Transverse colon (tissue), 4 donors: Measurements from ENCODE around the gene MGMT. TPM values are rescaled to one million over a fixed set of nuclear protein-coding genes. Genes with fewer than 3 reads are reported as not detected.

ENCODE experiments used
- DNase-seq: peaks from one replicate; pipeline ENCODE4 v3.0.0-alpha.2; 2019
- H3K27ac ChIP-seq, 4 donors: fragments of 200-600 bp; sonication (generic); 2 replicates each; pipeline ENCODE4 v1.5.1; 2016 to 2018; ENCODE audit warnings: inconsistent platforms in 4 of 4
- H3K27me3 ChIP-seq: fragments of 200-600 bp; sonication (generic); 2 replicates; pipeline ENCODE4 v1.5.1; 2017; ENCODE audit warnings: inconsistent platforms
- H3K36me3 ChIP-seq, 4 donors: fragments of 200-600 bp; sonication (generic); 2 replicates each; pipeline ENCODE4 v1.5.1; 2017 to 2019; ENCODE audit warnings: inconsistent platforms in 4 of 4
- H3K4me1 ChIP-seq, 4 donors: fragments of 200-600 bp; sonication (generic); 2 replicates each; pipeline ENCODE4 v1.5.1; 2017 to 2020; ENCODE audit warnings: inconsistent platforms in 4 of 4
- H3K4me3 ChIP-seq, 4 donors: fragments of 200-600 bp; sonication (generic); 1 replicate in 1 of 4; 2 replicates in 3 of 4; pipeline versions ENCODE4 v1.5.1 to v1.6.1; 2017 to 2019; ENCODE audit warnings: inconsistent platforms in 4 of 4
- H3K9me3 ChIP-seq, 2 donors: fragments of 200-600 bp; sonication (generic); 2 replicates each; pipeline ENCODE4 v1.5.1; 2017 to 2019; ENCODE audit warnings: inconsistent platforms in 2 of 2
- CTCF ChIP-seq, 5 experiments: fragments of 200-600 bp in 3 of 5; fragments of 450-650 bp in 2 of 5; sonication (generic) in 3 of 5; IDR thresholded peaks; 1 replicate in 2 of 5; 2 replicates in 3 of 5; pipeline ENCODE4 v1.5.1; 2016 to 2017; ENCODE audit warnings: antibody characterized with exemption in 5 of 5, inconsistent platforms in 3 of 5, mild to moderate bottlenecking in 2 of 5, moderate library complexity in 1 of 5
- EP300 ChIP-seq: sonication (generic); formaldehyde crosslinking; IDR thresholded peaks from one replicate; pipeline ENCODE4 v1.6.1; 2017; ENCODE audit warnings: antibody characterized with exemption, low read depth
- POLR2A ChIP-seq: fragments of 450-650 bp; IDR thresholded peaks from one replicate; pipeline ENCODE4 v1.6.1; 2016; ENCODE audit warnings: antibody characterized with exemption, mild to moderate bottlenecking, moderate library complexity
- POLR2AphosphoS5 ChIP-seq, 3 donors: sonication (generic); formaldehyde crosslinking; IDR thresholded peaks; one replicate each; pipeline ENCODE4 v1.6.1; 2016; ENCODE audit warnings: antibody characterized with exemption in 3 of 3
- WGBS, 2 donors: methylation state at CpG; one replicate each; pipeline ENCODE4 v1.1.5; 2018; ENCODE audit warnings: low coverage in 1 of 2; 5-methylcytosine and 5-hydroxymethylcytosine counted together
- in situ Hi-C, 4 donors: fragments of 200-750 bp; cut with MboI; loops; one replicate each; pipeline versions ENCODE4 v1.15.0 to v1.15.1; 2017; ENCODE audit warnings: low sequenced_read_pairs in 3 of 4, low pct_ligation_motif_present in 1 of 4, low pct_unique_long_range_greater_than_20kb in 1 of 4
- intact Hi-C: fragments of 100-400 bp; cut with DNase I; formaldehyde crosslinking; loops from one replicate; pipeline ENCODE4 v1.15.1; 2023; ENCODE audit warnings: low total_unique reads
- total RNA-seq, 4 donors: library from RNA; depleted of rRNA; stranded (reverse); fragments of >200 nt; gene quantifications; one replicate each; pipeline ENCODE4 v1.1.0, GENCODE V29; 2016

MGMT gene
- total RNA-seq, 4 donors from 2014 or later = 6.6 to 28.9 (median 14.0) TPM

DNA sequence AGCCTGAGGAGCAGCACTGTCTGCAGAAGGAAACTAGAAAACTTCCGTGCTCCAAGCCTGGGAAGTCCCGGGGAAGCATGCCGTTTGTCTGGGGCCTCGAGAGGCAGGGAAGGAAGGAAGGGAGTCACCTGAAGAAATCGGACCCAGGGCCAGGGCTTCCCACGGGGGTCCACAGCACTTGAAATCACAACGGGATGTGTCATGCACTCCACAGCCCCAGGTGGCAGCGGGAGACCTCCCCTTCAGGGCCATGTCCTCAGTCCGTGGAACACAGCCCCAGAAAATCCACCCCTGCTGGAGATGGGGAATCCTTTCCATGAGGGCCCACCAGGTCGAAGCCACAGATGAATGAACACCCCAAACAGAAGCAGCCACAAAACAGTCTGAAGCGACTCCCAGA, 239.5 kb downstream of the MGMT start:
- in situ Hi-C loops (no loop called here), intact Hi-C loops (no loop called here)
- H3K27me3 ChIP-seq = no peaks in the 10 kb centered on the region
- H3K27ac ChIP-seq = no peak overlapping the region
- TF ChIP-seq CTCF (IDR thresholded peaks at IDR 0.05) = no peak
- no peak for TF ChIP-seq POLR2A
- TF ChIP-seq EP300 = no peak
- TF ChIP-seq POLR2AphosphoS5 (IDR thresholded peaks at IDR 0.05) = no peak
- 85 to 90% methylated on average over 2 to 11 of the region's 11 CpGs for WGBS, 2 donors
- H3K4me3 ChIP-seq = no peak overlapping the region
- H3K36me3 ChIP-seq = no peaks in the 10 kb centered on the region
- H3K9me3 ChIP-seq = no peaks in the 10 kb centered on the region
- H3K4me1 ChIP-seq = no peaks in the 10 kb centered on the region
- DNase-seq = no peak

GRCh38 chr10:129707406-129708388, 240.7 kb downstream of the MGMT start:
- no peak overlapping the region for H3K27ac ChIP-seq
- TF ChIP-seq EP300 = no peak
- TF ChIP-seq POLR2A = no peak
- no peak for TF ChIP-seq POLR2AphosphoS5 (IDR thresholded peaks at IDR 0.05)
- no peak for TF ChIP-seq CTCF (IDR thresholded peaks at IDR 0.05)
- 58 to 60% methylated on average over 2 to 36 of the region's 37 CpGs for WGBS, 2 donors
- H3K4me1 ChIP-seq = no peaks in the 10 kb centered on the region
- no peak overlapping the region for H3K4me3 ChIP-seq
- intact Hi-C loops (no loop called here), in situ Hi-C loops (no loop called here)
- no peaks in the 10 kb centered on the region for H3K9me3 ChIP-seq
- no peaks in the 10 kb centered on the region for H3K36me3 ChIP-seq
- DNase-seq = no peak
- H3K27me3 ChIP-seq = no peaks in the 10 kb centered on the region

GRCh38 chr10:129709101-129709500, 242.1 kb downstream of the MGMT start:
- in situ Hi-C loops = no loop called here
- intact Hi-C loops = no loop called here
- Histone ChIP-seq H3K4me3 (no peak overlapping the region), H3K36me3 (no peaks in the 10 kb centered on the region), H3K4me1 (no peaks in the 10 kb centered on the region), H3K9me3 (no peaks in the 10 kb centered on the region), H3K27ac (no peak overlapping the region), H3K27me3 (no peaks in the 10 kb centered on the region)
- TF ChIP-seq EP300 (no peak), POLR2A (no peak), POLR2AphosphoS5 (IDR thresholded peaks at IDR 0.05) (no peak), CTCF (IDR thresholded peaks at IDR 0.05) (no peak)
- DNase-seq = no peak
- 85 to 100% methylated on average over 1 to 7 of the region's 7 CpGs for WGBS, 2 donors

DNA sequence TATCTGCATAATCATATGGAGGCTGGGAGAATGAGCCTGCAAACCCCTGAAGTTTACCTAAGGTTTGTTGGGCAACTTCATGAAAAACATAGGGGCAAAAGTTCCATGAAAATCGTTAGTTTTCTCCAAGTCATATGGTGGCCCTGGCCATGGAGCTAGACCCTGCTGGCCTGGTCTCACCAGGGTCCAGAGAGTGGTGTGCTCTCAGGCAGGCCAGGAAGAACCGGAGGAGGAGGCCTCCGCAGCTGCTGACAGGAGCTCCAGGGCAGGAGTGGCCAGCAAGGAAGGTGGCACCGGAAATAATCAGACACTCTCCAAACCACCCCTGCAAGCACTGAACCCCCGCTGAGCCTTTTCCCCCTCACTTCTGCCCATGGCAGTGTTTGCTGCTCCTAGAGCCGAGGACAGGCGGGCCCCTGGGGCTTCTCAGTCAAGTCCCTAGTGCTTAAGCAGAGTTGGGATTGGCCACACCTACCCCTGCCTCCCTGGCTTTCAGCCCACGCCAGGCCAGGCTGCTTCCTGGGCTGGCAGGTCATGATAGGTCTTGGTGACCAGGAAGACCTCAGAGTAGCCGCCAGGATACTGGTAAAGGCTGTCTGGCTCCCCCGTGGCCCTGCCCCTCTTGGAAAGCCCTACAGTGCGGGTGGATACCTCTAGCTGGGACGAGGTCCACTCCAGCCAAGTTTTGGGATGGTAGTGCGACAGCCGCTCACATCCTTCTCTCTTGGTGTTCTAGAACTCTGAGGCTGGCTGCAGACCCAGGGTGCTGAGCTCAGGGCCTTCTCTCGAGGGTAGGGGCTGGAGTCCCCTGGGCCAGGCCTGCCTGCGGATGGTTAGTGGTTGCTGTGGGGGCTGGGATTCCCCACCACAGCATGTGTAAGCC, 242.8 kb downstream of the MGMT start:
- Histone ChIP-seq H3K4me1 (no peaks in the 10 kb centered on the region), H3K27ac (no peak overlapping the region), H3K4me3 (no peak overlapping the region), H3K9me3 (no peaks in the 10 kb centered on the region), H3K27me3 (no peaks in the 10 kb centered on the region), H3K36me3 (no peaks in the 10 kb centered on the region)
- DNase-seq = no peak
- WGBS, 2 donors = 83 to 91% methylated on average over 2 to 16 of the region's 16 CpGs
- intact Hi-C loops = no loop called here
- TF ChIP-seq POLR2AphosphoS5 (IDR thresholded peaks at IDR 0.05) = no peak
- TF ChIP-seq EP300 = no peak
- no peak for TF ChIP-seq POLR2A
- TF ChIP-seq CTCF (IDR thresholded peaks at IDR 0.05) = no peak
- in situ Hi-C loops = no loop called here
